ENCODE results near the gene IRGM. TPM values are rescaled to one million over a fixed set of nuclear protein-coding genes. Genes with fewer than 3 reads are reported as not detected.

The IRGM gene
- total RNA-seq, 1 donor from 2014 or later, result not detected

DNA sequence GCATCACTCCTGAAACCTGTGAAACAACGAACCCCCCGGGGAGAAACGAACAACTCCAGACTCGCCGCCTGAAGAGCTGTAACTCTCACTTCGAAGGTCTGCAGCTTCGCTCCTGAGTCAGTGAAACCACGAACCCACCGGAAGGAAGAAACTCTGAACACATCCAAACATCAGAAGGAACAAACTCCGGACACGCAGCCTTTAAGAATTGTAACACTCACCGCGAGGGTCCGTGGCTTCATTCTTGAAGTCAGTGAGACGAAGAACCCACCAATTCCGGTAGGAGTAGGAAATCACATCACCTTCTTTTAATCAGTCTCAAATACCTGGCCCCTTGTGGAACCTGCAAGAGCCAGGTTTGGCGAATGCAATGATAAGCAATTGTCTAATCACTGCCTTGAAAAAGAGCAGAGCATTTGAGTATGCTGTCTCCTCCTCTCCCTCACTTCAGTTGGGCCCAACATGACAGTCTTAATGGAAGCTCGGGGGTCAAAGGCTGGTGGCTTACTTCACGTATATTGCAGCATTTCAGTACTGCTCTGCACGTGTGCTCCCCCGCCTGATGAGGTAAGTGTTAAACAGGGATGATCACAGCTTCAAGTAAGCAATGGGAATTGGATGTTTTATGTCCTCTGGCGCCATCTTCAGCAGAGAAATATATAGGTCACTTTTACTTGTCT lies 473 bp downstream of the IRGM start:
- no peaks in the 10 kb centered on the region for H3K36me3 Mint-ChIP-seq
- Histone ChIP-seq H4K20me1 (ENCODE audit: low read depth) (no peaks in the 10 kb centered on the region), H3K27me3 (no peaks in the 10 kb centered on the region), H3F3A (ENCODE audit: low read depth) (no peaks in the 10 kb centered on the region), H3K4me2 (no peak overlapping the region), H3K4me3 (no peak overlapping the region), H2AFZ (replicated peaks) (peak overlapping the region; percentile 27), H3K4me1 (no peaks in the 10 kb centered on the region), H3K36me3 (no peaks in the 10 kb centered on the region), H3K9me3 (ENCODE audit: low read depth) (no peaks in the 10 kb centered on the region), H3K79me2 (ENCODE audit: low read depth) (no peaks in the 10 kb centered on the region), H3K9ac (no peak overlapping the region), H3K27ac (no peak overlapping the region)
- no peak overlapping the region for H3K4me3 Mint-ChIP-seq
- no peak overlapping the region for H3K27ac Mint-ChIP-seq
- peak; percentile 73 for TF ChIP-seq CTCF (IDR thresholded peaks at IDR 0.05)
- TF ChIP-seq EZH2 (IDR thresholded peaks at IDR 0.05), result no peak
- H3K4me1 Mint-ChIP-seq, result peaks cover 2% of the 10 kb centered on the region
- no peaks in the 10 kb centered on the region for H3K9me3 Mint-ChIP-seq
- DNase-seq (ENCODE audit: low spot score), result peak; percentile 82
- peaks cover 5% of the 10 kb centered on the region for H3K27me3 Mint-ChIP-seq (ENCODE audit: insufficient read depth, low read depth)

DNA sequence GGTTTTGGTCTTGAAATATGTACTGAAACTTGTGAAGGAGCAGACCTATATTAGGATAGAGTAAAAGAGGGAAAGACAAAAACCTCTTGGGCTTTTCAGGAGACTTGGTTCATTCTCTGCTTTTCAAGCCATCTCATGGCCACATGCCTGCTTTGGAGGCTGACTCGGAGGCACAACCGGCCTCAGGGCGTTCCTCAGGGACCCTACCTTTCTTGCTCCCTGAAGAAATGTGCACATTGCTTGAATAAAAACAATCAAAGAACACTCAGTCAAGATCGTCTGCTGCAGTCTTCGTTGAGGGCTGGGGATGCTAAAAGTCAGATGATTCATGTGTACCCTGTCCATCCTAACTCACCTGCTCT lies 994 bp downstream of the IRGM start:
- Mint-ChIP-seq H3K4me1 (peaks cover 2% of the 10 kb centered on the region), H3K9me3 (no peaks in the 10 kb centered on the region), H3K4me3 (no peak overlapping the region), H3K36me3 (no peaks in the 10 kb centered on the region), H3K27me3 (ENCODE audit: insufficient read depth, low read depth) (peaks cover 4% of the 10 kb centered on the region), H3K27ac (no peak overlapping the region)
- no peak for TF ChIP-seq EZH2phosphoT487 (IDR thresholded peaks at IDR 0.05)
- TF ChIP-seq EZH2 (IDR thresholded peaks at IDR 0.05), result no peak
- no peak for TF ChIP-seq CTCF (IDR thresholded peaks at IDR 0.05)
- Histone ChIP-seq H3K9ac (no peak overlapping the region), H3K9me3 (ENCODE audit: low read depth) (no peaks in the 10 kb centered on the region), H3K4me3 (no peak overlapping the region), H2AFZ (replicated peaks) (peak overlapping the region; percentile 83), H3K79me2 (ENCODE audit: low read depth) (no peaks in the 10 kb centered on the region), H3K4me2 (no peak overlapping the region), H4K20me1 (ENCODE audit: low read depth) (no peaks in the 10 kb centered on the region), H3K4me1 (no peaks in the 10 kb centered on the region), H3K36me3 (no peaks in the 10 kb centered on the region), H3F3A (ENCODE audit: low read depth) (no peaks in the 10 kb centered on the region), H3K27me3 (no peaks in the 10 kb centered on the region), H3K27ac (no peak overlapping the region)
- no peak for DNase-seq (ENCODE audit: low spot score)

GRCh38 chr5:150848271-150848670 lies 1.9 kb downstream of the IRGM start:
- H2AFZ ChIP-seq (replicated peaks), result no peak overlapping the region
- H3K9ac ChIP-seq, result no peak overlapping the region
- H3K4me2 ChIP-seq, result no peak overlapping the region
- H3K4me3 Mint-ChIP-seq, result no peak overlapping the region
- no peaks in the 10 kb centered on the region for H3K79me2 ChIP-seq (ENCODE audit: low read depth)
- no peaks in the 10 kb centered on the region for H3K4me1 ChIP-seq
- no peaks in the 10 kb centered on the region for H3F3A ChIP-seq (ENCODE audit: low read depth)
- no peak for DNase-seq (ENCODE audit: low spot score)
- peaks cover 2% of the 10 kb centered on the region for H3K4me1 Mint-ChIP-seq
- H3K27ac ChIP-seq, result no peak overlapping the region
- no peaks in the 10 kb centered on the region for H3K9me3 Mint-ChIP-seq
- no peaks in the 10 kb centered on the region for H3K36me3 Mint-ChIP-seq
- H3K4me3 ChIP-seq, result no peak overlapping the region
- H3K27me3 Mint-ChIP-seq (ENCODE audit: insufficient read depth, low read depth), result peaks cover 4% of the 10 kb centered on the region
- H3K27ac Mint-ChIP-seq, result no peak overlapping the region
- no peaks in the 10 kb centered on the region for H3K36me3 ChIP-seq
- no peaks in the 10 kb centered on the region for H3K9me3 ChIP-seq (ENCODE audit: low read depth)
- H4K20me1 ChIP-seq (ENCODE audit: low read depth), result no peaks in the 10 kb centered on the region
- H3K27me3 ChIP-seq, result no peaks in the 10 kb centered on the region
- TF ChIP-seq CTCF (IDR thresholded peaks at IDR 0.05) (no peak), EZH2 (IDR thresholded peaks at IDR 0.05) (no peak), EZH2phosphoT487 (IDR thresholded peaks at IDR 0.05) (no peak)
